GM21367 (cell line): ENCODE data around the gene FNDC3A.

Experiments
- ATAC-seq: cut with Tn5 transposase; IDR thresholded peaks from one replicate; pipeline ENCODE4 v1.9.1; 2021; ENCODE audit not compliant: unreplicated experiment

The FNDC3A gene

DNA sequence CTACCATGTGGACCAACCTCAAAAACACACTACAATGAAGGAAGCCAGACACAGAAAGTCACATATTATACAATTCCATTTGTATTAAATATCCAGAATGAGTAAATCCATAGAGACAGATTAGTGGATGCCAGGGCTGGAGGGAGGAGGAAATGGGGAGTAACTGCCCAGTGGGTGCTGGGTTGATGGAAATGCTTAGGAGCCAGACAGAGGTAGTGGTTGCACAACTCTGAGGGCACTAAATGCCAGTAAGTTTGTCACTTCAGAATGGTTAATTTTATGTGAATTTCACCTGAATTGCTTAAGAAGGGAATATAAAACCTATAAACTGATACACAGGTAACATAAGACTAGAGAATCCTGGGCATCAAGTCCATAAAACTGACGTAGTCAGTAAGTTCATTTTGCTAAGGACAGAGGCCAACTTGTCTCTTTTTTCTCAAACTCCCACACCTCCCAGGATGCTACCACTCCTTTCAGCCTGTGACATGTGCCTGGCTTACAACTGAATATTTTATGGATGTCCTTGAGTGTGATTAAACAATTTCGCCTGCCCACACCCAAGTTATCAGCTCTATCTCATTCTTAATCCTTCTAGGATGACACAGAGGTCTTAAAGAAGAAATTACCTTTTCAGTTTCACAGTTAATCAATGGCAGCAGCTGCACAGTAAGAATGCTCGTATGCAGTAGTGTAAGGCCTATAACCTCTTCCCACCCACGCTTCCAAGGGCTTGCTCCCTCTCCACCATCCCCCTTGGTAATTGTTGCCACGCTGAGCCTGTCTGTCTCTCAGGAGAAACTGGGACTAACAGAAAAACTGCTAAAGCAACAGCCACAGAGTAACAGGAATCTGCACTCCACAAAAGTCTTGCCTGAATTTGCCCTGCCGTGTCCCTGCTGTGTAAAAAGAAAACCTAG lies 238.5 kb downstream of the FNDC3A start:
- ATAC-seq, result no peak

DNA sequence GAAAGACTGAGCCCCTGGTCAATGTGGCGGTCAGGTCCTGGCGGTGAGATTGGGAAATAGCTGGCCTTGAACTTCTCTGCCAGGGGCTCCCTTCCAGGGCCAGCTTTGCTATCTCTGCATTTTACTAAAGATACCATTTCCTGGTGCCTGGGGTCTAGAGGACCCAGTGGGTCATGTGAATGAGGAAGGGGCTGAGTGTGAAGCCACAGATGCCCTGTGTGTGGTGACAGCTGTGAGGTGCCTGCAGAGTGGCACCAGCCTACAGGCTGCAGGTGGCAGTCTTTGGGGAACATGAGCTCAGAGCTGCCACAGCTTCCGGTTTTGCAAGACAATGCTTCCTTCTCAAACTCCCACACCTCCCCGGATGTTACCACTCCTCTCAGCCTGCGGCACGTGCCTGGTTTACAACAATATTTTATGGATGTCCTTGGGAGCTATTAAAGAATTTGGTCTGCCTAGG lies 239.2 kb downstream of the FNDC3A start:
- ATAC-seq, result no peak

DNA sequence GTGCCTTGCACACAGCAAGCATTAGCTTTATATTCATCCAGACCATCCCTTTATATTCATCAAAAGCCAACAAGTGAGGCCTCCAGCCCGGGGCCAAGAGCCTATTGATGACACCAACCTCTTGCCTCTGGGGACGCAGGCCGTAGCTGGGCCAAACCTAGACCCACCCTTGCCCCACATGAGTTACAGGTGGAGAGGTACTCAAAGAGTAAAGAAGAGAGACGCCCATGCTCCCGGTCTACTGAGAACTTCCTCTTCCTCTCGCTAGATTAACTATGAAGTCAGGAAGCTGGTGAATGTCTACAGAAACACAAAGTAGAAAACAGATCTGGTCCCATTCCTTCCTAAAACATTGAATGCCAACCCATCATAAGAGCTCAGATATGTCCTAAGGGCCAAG lies 240.6 kb downstream of the FNDC3A start:
- ATAC-seq, result no peak

DNA sequence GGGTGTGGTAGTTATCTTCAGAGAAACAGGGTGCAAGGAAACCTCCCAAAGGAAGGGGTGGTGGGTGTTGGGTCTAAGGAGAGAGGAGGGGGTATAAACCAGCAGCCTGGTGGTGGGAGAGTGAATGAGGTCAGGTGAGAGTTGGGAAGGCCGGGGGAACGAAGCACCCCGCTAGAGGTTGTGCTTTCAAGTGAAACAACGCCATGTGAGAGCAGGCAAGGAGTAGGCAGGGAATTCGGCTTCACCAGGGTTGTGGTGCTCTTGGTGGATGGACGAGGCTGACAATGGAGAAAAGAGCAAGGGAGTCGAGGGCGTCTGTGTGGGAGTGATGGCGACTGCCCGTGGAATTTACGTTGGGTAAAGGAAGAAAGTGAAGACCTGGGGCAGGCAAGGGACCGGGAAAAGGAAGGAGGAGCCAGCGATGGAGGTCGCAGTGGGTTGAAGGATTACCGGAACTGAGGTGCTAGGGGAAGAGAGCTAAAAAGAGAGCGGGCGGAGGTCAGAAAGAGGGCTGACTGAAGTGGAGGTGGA lies 242.3 kb downstream of the FNDC3A start:
- no peak for ATAC-seq

- ATAC-seq, result no peak
Measured at GRCh38 chr13:49218493-49219051, 242.9 kb downstream of the FNDC3A start.

DNA sequence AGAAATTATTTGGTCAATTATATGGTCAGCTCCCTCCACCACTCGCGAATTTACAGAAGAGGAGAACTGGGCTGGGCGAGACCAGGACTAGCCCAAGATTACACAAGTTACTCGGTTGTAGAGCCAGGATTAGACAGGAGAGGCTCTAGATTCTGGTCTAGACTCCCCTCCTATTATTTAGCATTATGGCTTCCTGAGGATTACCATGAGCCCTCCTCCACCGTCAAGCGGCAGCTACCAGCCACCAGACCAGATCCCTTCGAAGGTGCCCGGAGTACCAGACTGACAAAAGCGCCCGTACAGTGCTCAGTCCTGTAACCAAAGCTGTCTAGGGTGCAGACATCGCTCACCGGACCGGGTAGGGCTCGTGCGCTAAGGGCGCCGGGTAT lies 243.9 kb downstream of the FNDC3A start:
- no peak for ATAC-seq

DNA sequence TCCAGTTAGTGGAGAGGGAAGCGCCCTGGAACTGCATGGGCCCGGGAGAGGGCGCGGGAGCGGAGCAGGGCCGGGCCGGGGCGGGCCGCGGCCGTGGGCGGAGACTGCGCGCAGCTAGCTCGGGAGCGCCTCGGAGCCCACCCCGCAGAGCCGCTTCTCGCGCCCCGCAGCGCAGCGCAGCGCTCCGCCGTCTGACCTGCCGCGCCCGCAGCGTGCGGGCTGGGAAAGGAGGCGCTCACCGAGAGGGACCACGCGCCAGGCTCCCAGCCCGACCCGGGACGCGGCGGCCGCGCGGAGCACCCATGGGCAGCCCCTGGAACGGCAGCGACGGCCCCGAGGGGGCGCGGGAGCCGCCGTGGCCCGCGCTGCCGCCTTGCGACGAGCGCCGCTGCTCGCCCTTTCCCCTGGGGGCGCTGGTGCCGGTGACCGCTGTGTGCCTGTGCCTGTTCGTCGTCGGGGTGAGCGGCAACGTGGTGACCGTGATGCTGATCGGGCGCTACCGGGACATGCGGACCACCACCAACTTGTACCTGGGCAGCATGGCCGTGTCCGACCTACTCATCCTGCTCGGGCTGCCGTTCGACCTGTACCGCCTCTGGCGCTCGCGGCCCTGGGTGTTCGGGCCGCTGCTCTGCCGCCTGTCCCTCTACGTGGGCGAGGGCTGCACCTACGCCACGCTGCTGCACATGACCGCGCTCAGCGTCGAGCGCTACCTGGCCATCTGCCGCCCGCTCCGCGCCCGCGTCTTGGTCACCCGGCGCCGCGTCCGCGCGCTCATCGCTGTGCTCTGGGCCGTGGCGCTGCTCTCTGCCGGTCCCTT lies 244.5 kb downstream of the FNDC3A start, which contains the start of gene MLNR:
Gene MLNR, plus strand, starts transcription at position 303 of the 820 bp plus-strand sequence. Its CDS starts 0 bp downstream, at position 303.
- ATAC-seq, result no peak

DNA sequence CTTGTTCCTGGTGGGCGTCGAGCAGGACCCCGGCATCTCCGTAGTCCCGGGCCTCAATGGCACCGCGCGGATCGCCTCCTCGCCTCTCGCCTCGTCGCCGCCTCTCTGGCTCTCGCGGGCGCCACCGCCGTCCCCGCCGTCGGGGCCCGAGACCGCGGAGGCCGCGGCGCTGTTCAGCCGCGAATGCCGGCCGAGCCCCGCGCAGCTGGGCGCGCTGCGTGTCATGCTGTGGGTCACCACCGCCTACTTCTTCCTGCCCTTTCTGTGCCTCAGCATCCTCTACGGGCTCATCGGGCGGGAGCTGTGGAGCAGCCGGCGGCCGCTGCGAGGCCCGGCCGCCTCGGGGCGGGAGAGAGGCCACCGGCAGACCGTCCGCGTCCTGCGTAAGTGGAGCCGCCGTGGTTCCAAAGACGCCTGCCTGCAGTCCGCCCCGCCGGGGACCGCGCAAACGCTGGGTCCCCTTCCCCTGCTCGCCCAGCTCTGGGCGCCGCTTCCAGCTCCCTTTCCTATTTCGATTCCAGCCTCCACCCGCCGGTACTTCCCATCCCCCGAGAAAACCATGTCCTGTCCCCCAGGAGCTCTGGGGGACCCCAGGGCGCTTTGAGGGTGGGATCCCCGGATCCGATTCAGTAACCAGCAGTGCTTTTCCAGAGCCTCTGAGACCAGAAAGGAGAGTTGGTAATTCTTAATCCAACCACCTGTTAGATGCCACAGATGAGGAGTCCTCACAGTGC lies 245.3 kb downstream of the FNDC3A start:
- no peak for ATAC-seq

GRCh38 chr13:49221590-49221965 lies 245.9 kb downstream of the FNDC3A start:
- ATAC-seq, result no peak

GRCh38 chr13:49225223-49226042 lies 249.7 kb downstream of the FNDC3A start:
- no peak for ATAC-seq

GRCh38 chr13:49226613-49227012 lies 250.9 kb downstream of the FNDC3A start:
- no peak for ATAC-seq

DNA sequence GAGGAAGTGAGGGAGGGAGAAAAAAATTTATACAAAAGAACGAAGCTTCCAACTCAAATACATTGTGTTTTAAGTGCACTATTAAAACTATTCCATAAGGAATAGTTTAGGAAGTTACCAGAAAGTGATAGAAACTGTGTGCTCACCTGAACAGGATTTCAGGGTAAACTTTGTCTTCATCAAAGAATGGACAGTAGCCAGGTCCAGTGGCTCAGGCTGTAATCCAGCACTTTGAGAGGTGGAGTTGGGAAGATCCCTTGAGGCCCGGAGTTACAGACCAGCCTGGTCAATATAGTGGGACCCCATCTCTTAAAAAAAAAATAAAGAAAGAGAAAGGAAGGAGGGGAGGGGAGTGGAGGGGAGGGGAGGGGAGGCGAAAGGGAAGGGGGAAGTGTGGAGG lies 259.0 kb downstream of the FNDC3A start:
- no peak for ATAC-seq

DNA sequence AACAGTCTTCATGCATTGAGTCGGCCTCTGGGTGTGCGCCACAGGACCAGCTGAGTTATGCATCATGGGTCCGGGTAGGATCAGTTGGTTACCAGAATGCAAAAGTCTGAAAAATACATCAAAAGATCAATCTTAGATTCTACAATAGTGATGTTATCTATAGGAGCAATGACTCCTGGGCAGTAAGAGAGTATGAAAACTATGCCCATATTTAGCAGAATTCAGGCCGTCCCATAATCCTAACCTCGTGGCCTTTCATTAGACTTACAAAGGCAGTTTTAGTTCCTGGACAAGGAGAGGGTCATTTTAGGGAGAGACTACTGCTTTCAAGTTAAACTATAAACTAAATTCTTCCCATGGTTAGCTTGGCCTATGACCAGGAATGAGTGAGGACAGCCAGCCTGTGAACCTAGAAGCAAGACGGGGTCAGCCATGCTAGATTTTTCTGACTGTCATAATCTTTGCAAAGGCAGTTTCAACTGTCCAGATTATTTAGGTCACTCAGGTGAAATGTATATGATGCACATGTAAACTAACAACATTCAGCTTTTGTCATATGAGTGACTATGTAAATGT lies 260.2 kb downstream of the FNDC3A start:
- ATAC-seq, result no peak

DNA sequence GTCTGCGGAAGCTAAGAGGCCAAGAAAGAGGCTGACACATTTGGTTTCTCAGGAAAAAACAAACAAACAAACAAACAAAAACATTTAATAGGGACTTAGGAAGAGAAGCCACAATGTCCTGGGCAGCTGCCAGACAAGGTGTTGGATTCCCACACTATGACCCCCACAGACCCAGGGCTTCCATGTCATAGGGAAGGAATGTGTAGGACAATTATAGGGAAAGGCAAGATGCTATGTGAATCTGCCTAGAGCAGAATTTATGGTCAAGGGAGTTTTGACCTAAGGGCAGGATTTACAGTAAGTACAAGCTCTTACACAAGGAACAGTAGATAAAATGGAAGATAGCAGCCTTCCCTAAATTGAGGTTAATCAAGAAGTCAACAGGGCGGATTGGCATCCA lies 262.9 kb downstream of the FNDC3A start:
- ATAC-seq, result no peak

DNA sequence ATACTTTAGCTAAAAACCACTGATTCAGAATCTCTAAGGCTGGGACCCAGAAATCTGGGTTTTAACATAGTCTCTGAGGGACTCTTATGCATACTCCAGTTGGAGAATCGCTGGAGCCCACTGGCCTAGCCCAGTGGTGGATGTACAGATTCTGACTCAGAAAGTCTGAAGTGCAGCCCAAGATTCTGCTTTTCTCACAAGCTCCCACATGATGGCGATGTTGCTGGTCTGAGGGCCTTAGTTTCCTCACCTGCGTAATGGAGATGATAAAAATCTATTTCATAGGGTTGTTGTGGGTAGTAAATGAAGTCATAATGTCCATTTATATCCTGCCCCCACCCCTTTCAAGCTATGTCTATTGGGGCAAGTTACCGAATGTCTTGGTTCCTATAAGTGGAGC lies 264.3 kb downstream of the FNDC3A start:
- ATAC-seq, result no peak

DNA sequence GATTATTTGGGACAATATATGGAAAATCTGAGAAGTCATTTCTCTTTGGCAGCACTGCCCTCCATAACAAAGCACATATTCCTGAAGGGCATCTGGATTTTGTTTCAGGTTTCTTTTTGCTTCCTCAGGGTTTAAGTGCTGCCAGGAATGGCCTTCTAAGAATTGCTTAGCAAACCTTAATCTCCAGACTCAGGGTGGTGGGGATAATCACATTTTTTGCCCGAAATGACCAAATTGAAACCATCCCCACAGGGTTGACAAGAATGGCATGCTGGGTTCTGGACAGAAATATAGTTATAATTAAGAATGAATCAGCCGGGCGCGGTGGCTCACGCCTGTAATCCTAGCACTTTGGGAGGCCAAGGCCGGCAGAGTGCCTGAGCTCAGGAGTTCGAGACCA lies 265.6 kb downstream of the FNDC3A start:
- no peak for ATAC-seq

GRCh38 chr13:49245101-49245500 lies 269.4 kb downstream of the FNDC3A start:
- ATAC-seq, result no peak

DNA sequence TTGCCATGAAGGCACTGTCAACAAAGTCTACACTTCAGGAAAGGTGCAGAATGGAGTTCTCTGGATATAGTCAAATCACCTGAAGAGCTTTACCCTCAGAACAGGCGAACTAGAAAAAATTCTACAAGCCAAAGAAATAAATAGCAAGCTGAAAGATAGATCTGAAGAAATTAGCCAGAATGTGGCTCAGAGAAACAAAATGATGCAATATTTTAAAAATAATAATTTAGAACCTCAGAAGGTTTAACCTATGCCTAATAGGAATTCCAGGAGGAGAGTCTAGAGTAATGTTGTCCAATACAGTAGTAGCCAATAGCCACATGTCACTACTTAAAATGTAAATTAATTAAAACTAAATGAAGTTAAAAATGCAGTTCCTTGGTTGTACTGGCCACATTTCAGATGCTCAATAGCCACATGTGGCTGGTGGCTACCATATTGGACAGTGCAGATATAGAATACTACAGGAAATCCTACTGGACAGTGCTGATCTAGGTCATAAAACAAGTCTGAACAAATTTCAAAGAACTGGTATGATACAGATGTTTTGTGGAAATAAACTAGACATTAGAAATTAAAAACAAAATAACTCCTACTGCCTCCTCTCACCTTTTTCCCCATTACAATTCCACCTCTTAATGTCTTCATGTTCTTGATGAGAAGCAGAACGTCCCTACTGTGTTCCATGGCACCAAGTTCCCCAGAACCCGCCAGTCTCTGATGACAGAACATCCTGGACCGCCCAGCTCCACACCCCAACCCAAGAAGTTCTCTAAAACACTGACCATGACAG lies 271.3 kb downstream of the FNDC3A start:
- peak; percentile 19 for ATAC-seq
